HT-29 (cell line): Measurements from ENCODE around the gene NCAPG2. TPM values are rescaled to one million over a fixed set of nuclear protein-coding genes. Genes with fewer than 3 reads are reported as not detected.
"Not testable (repeated sequence)": the region's sequence is repeated elsewhere in the genome, so short reads cannot be mapped to it uniquely, and the experiment has no call there.

Source experiments
- DNase-seq: peaks from one replicate; pipeline ENCODE4 v3.0.0-alpha.2; 2015; ENCODE audit warnings: low spot score
- total RNA-seq: library from RNA; depleted of rRNA; stranded (reverse); fragments of >200 nt; shearing (Covaris generic); gene quantifications from 2 replicates; pipeline ENCODE4 v1.2.3, GENCODE V29; 2014

The NCAPG2 gene
- total RNA-seq, 1 experiment from 2014 or later: 40.5 TPM

DNA sequence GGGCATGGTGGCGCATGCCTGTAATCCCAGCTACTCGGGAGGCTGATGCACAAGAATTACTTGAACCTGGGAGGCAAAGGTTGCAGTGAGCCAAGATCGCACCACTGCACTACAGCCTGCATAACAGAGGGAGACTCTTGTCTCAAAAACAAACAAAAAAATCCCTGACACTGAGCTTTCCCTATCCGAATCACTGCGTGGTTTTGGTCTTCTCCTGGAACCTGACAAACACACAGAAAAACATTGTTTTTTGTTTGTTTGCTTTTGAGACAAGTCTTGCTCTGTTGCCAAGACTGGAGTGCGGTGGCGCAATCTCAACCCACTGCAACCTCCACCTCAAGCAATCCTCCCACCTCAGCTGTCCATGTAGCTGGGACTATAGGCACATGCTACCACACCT lies 66.6 kb downstream of the NCAPG2 start:
- DNase-seq: no peak

GRCh38 chr7:158633055-158633956 lies 71.3 kb downstream of the NCAPG2 start:
- no peak for DNase-seq

- no peak for DNase-seq
These were observed 72.9 kb downstream of the NCAPG2 start for GRCh38 chr7:158631574-158632195.

DNA sequence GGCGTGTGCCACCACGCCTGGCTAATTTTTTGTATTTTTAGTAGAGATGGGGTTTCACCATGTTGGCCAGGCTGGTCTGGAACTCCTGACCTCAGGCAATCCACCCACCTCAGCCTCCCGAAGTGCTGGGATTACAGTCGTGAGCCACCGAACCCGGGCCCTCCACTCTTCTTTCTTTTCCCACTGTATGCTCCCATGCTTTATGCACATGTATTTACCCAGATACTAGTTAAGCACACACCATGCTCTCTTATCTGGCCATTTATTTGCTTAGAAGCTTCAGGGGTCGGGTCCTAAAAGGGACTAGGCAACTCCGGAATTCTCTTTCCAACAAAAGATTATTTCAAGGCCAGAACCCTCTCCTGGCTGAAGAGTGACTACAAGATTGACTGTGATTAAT lies 78.3 kb downstream of the NCAPG2 start:
- not testable (repeated sequence) for DNase-seq

DNA sequence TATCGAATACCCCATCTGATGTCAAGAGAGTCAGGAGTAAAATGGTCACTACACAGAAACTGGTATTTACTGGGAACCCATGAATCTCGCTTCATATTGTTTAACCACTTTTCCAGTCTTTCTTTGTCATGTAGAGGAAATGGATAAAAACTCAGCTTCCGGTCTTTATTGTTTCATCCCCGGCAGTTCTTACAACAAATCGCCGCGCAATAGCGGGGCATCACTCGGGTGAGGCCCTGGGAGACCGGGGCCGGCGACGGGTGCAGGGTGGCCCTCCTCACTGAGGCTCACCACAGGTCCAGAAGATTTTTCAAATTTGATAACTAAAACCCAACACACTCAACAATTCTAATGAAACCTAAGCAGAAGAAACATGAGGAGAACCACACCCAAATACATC lies 81.4 kb downstream of the NCAPG2 start:
- DNase-seq: no peak

- DNase-seq: no peak
These were observed 83.7 kb downstream of the NCAPG2 start for GRCh38 chr7:158620839-158621441.

DNA sequence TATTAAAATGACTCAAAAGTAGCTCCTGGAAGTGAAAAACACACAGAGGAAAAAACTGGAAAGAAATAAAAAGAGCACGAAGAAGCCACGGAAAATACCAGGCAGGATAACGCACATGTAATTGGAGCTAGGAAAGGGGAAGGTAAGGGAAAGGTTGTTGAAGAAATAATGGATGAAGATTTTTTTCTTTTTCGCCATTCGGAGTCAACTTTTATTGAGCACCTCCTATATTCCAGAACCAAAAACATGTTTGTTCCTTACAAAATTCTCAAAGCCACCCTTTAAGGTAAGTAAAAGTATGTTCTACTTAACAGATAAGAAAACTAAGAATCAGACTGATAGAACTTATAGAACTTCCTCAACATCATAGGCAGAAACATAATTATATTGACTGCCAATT lies 84.2 kb downstream of the NCAPG2 start:
- no peak for DNase-seq

GRCh38 chr7:158618745-158619140 lies 85.9 kb downstream of the NCAPG2 start:
- DNase-seq: no peak

DNA sequence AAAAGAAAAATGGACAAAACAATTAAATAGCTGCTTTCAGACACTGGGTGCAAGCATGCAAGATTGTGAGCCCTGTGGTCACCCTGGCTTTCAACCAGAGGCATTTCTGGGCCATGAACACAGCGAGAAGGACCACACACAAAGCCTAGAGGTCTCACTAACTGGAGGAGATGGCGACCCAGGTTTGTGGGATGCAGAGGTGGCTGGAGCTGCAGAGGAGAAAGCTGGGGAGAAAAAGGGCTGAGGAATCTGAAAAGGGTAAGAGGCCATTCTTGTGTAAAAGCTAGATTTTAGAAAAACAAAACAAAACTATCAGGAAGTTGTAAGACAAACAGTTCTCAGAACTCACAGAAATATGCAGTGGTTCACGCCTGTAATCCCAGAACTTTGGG lies 86.9 kb downstream of the NCAPG2 start:
- no peak for DNase-seq

GRCh38 chr7:158616050-158616449 lies 88.6 kb downstream of the NCAPG2 start:
- DNase-seq: no peak

DNA sequence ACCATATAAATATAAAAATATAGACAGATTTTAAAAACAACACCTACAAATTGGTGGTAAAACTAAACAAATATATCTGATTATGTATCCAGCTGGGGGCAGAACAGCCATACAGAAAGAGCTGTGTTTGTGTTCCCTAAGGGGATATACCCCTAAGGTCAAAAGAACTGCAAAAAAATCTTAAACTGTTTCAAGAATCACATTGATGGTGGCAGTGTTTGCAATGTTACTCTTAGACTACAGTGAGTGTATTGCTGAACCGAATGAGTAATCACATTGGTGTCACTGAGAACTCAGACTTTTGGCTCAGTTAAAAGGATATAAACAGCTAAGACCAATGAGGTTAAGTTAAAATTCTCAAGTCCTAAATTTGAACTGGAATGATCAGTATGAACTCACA lies 89.9 kb downstream of the NCAPG2 start:
- no peak for DNase-seq

DNA sequence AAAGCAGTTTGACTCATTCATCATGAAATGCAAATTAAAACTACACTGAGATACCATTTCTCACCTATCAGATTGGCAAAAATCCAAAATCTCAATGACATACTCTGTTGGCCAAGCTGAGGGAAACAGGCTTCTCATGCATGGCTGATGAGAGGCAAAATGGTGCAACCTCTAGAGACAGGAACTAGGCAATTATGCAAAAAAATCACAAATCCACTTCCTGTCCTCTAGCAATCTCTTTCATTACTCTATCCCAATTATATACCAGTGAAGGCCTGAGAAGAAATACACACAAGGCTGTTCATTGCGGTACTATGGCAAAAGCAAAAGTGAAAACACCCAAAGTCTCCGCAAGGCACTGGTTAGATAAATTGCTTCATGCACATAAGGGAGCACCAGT lies 91.1 kb downstream of the NCAPG2 start:
- no peak for DNase-seq

GRCh38 chr7:158612546-158612945 lies 92.1 kb downstream of the NCAPG2 start:
- no peak for DNase-seq

DNA sequence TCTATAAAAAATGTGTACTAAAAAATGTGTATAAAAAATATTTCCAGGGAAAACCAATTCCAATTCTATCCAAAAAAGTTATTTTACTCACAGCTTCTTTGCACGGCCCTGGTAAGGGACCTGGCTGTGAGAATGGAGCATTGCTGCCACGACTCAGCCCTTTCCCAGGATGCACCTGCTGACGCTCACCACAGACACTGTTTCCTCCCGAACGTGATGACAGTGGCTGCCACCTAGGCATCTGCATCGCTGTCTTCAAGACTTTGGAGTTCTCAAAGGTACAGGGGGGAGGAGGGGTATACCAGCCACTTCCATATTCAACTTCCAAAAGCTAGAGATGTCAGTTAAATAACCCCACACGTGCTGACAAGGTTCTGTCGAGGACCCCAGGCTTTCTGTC lies 93.1 kb downstream of the NCAPG2 start:
- DNase-seq: no peak

DNA sequence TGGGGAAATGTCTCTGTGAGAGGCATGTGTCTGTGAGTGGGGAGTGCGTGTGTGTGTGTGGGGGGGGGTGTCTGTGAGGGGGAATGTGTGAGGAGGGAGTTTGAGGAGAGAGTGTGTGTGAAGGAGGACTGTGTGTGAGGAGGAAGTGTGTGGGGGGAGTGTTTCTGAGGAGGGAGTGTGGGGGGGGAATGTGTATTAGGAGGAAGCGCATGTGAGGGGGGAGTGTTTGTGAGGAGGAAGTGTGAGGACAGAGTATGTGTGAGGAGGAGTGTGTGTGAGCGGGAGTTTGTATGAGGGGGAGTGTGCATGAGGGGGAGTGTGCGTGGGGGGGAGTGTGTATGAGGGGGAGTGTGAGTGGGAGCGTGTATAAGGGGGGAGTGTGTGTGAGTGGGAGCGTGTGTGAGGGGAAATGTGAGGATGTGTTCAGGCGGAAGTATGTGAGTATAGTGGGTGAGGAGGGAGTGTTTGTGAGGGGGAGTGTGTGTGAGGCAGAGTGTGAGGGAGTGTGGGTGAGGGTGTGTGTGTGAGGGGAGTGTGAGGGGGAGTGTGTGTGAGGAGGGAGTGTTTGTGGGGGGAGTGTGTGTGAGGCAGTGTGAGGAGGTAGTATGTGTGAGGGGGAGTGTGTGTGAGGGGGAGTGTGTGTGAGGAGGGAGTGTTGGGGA lies 95.2 kb downstream of the NCAPG2 start:
- DNase-seq: no peak

DNA sequence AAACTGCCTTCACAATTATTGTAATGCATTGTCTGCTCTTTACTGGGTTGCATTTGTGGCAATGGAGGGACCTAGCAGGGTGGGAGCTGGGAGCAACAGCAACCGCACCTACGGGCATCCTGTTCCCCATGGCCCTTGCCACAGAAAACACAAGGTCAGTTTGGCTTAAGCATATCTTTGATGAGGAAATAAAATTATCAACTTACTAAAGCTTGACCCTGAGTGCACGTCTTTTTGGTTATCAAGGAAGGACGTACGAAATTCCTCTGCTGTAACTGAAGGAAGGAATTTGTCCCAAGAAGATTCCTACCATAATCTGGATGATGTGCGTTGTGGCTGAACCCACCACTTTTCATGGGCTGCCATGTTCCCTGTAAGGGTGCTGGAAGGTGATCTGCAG lies 97.0 kb downstream of the NCAPG2 start:
- no peak for DNase-seq

DNA sequence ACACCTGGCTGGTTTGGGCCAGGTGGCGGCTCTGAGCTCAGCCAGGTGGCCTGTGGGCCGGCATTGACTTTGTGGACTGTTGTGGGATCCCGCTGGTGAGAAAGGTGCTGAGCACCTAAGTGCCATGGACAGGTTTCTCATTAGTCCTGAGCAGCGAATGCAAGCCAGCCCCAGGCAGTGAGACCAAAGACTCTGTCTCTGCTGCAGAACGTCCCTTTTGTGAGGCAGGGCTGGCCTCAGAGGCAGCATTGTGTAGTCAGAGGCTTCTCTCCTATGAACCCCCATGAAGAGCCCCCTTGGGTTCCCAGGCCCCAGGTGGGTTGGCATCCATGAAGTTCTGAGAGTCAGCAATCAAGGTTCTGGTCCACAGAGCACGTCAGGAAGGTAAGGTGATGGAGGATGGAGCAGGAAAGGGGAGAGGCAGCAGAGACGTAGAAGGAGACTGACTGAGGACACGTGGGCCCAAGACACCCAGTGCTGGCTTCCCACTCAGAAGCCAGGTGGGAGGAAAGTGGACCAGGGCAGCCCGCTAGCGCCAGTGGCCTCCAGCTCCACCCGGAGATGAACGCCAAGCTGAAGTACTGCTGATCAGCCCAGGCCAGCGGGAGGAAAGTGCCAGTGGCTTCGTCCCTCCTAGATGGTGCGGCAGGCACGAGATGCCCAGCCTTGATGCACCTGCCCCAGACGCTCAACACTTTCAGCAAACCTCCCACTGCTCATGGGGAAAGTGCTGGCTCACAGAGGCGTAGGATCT lies 97.8 kb downstream of the NCAPG2 start:
- DNase-seq: no peak

DNA sequence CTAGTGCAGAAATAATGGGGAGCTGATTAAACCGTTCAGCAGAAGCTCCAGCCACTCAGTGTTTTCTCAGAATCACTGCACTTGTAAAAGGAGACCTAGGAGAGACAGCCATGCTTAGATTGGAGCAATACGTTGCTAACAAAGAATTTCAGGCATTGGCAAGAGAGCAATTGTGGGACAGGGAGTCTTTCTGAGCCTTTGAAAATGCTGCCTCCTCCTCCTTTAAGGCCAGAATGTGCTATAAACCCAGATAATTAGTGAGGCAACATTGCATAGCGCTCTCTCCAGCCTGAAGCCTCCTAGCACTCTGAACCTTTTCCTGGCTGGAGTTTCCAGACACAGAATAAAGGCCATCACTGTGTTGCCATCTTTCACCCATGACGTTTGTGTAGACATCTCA lies 98.5 kb downstream of the NCAPG2 start:
- no peak for DNase-seq

DNA sequence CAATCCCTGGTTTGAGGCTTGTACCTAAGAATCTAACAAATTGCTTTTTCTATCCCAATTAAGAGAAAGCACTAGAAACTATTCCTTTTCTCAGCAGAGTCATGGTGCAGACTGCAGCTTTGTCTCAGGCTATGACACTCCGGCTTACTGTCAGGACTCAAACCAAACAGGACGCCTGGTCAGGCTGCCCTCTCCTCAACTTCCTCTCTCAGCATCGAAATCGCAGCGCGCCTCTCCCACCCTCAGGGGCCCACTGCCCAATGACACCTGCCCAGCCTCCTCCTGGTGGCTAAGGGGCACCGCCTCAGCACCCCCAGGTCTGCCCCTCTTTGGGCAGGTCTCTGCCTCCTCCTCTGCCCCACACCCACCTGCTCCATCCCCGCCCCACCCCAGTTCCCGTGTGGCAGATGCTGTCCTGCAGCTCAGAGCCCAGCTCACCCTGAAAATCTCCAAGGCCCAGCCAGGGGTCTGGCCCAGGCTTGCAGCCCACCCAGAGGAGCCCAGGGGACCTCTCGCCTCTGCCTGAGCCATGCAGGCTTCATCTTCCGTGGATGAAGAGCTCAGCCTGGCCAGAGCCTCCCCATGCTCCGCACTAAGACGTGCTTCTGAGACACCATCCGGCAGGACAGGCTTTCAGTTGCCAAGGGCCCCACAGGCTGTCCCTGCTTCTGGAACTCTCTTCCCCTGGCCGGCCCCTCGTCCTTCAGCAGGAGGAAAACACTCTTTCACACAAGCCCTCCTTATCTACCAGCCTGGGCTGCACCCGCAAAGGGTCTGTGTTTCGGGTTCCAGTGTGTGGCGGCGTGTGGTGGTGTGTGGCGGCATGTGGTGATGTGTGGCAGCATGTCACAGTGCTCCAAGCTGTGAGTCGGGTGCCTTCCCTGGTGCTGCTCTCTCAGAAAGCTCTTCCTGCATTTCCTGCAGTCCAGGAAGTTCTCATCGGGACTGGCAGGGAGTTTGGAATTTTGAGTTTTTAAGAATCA lies 100.5 kb downstream of the NCAPG2 start:
- DNase-seq: no peak
